PC-3 (cell line): ENCODE measurements around the gene SLC46A2. TPM values are rescaled to one million over a fixed set of nuclear protein-coding genes. Genes with fewer than 3 reads are reported as not detected.

Experiments used
- ATAC-seq: fragments of 200-7000 bp; cut with Tn5 transposase; 2 replicates; pipeline ENCODE4 v1.9.1; 2020; ENCODE audit warnings: mild to moderate bottlenecking, moderate library complexity
- Bru-seq: library from RNA; stranded (reverse); fragments of 400-500 nt; gene quantifications from one replicate; lab custom pipeline; 2021; lab: Mats Ljungman, UMichigan
- BruChase-seq, 2 experiments: library from RNA; stranded (reverse); fragments of 400-500 nt; gene quantifications; one replicate each; lab custom pipeline; 2021; lab: Mats Ljungman, UMichigan
- BruUV-seq: library from RNA; stranded (reverse); fragments of 400-500 nt; replicated peaks from 2 replicates; lab custom pipeline; 2021; lab: Mats Ljungman, UMichigan
- CTCF ChIA-PET: fragments of 300-600 bp; sonication (Branson Sonifier 250); formaldehyde crosslinking; loops from one replicate; lab custom pipeline; 2022; ENCODE audit warnings: antibody characterized with exemption; lab: Charles Lee
- POLR2A ChIA-PET: fragments of 300-600 bp; sonication (Branson Sonifier 250); formaldehyde crosslinking; loops from one replicate; lab custom pipeline; 2022; ENCODE audit warnings: antibody characterized with exemption; ENCODE audit not compliant: unreplicated experiment; lab: Charles Lee
- DNase-seq: peaks from one replicate; pipeline ENCODE4 v3.0.0-alpha.2; 2015
- H2AFZ ChIP-seq: fragments of 300-600 bp; sonication (generic); 2 replicates; pipeline ENCODE4 v1.6.0; 2016; ENCODE audit warnings: antibody characterized with exemption, low read length
- H3F3A ChIP-seq: fragments of 300-600 bp; sonication (generic); one replicate; pipeline ENCODE4 v1.6.0; 2017; ENCODE audit warnings: antibody characterized with exemption, low read length, control low read depth, mild to moderate bottlenecking; ENCODE audit not compliant: unreplicated experiment
- H3K27ac ChIP-seq: fragments of 300-600 bp; sonication (generic); 2 replicates; pipeline ENCODE4 v1.5.1; 2016; ENCODE audit warnings: mild to moderate bottlenecking, low read length
- H3K27me3 ChIP-seq: fragments of 300-600 bp; sonication (generic); 2 replicates; pipeline ENCODE4 v1.6.1; 2016; ENCODE audit warnings: low read length, mixed read lengths
- H3K36me3 ChIP-seq: fragments of 300-600 bp; sonication (generic); 2 replicates; pipeline ENCODE4 v1.6.1; 2016; ENCODE audit warnings: low read depth, mixed run types, low read length, mixed read lengths
- H3K4me1 ChIP-seq: fragments of 300-600 bp; sonication (generic); 2 replicates; pipeline ENCODE4 v1.5.1; 2016; ENCODE audit warnings: low read length; ENCODE audit not compliant: insufficient read depth
- H3K4me2 ChIP-seq: fragments of 300-600 bp; sonication (generic); 2 replicates; pipeline ENCODE4 v1.6.0; 2016; ENCODE audit warnings: low read length
- H3K4me3 ChIP-seq: fragments of 300-600 bp; sonication (generic); 2 replicates; pipeline ENCODE4 v1.5.1; 2016; ENCODE audit warnings: mild to moderate bottlenecking, low read length, mixed read lengths
- H3K79me2 ChIP-seq: fragments of 300-600 bp; sonication (generic); 2 replicates; pipeline ENCODE4 v1.6.1; 2017; ENCODE audit warnings: low read length, mixed read lengths
- H3K9ac ChIP-seq: fragments of 300-600 bp; sonication (generic); 2 replicates; pipeline ENCODE4 v1.6.0; 2016; ENCODE audit warnings: mild to moderate bottlenecking, low read length
- H3K9me2 ChIP-seq: fragments of 300-600 bp; sonication (generic); replicated peaks from 2 replicates; pipeline ENCODE4 v1.6.1; 2016; ENCODE audit warnings: mixed run types, low read length, mixed read lengths
- H3K9me3 ChIP-seq: fragments of 300-600 bp; sonication (generic); 2 replicates; pipeline ENCODE4 v1.6.1; 2016; ENCODE audit warnings: low read length, mixed read lengths
- H4K20me1 ChIP-seq: fragments of 300-600 bp; sonication (generic); 2 replicates; pipeline ENCODE4 v1.6.1; 2016; ENCODE audit warnings: low read length, mixed read lengths
- CTCF ChIP-seq: fragments of 300-600 bp; sonication (generic); conservative IDR thresholded peaks from 2 replicates; pipeline ENCODE4 v1.5.1; 2017; ENCODE audit warnings: antibody characterized with exemption, low read depth, mild to moderate bottlenecking, low read length
- EZH2 ChIP-seq: fragments of 300-600 bp; sonication (generic); IDR thresholded peaks from one replicate; pipeline ENCODE4 v1.6.1; 2017; ENCODE audit warnings: antibody characterized with exemption, mild to moderate bottlenecking, low read length; ENCODE audit not compliant: unreplicated experiment
- EZH2phosphoT487 ChIP-seq: fragments of 300-600 bp; sonication (generic); IDR thresholded peaks from 2 replicates; pipeline ENCODE4 v1.6.1; 2018; ENCODE audit warnings: mild to moderate bottlenecking, antibody characterized with exemption, low read length, borderline replicate concordance
- intact Hi-C: fragments of 100-400 bp; cut with micrococcal nuclease; formaldehyde crosslinking; loops from 2 replicates; pipeline ENCODE4 v1.9.0; 2023
- long read RNA-seq: library from polyadenylated mRNA; unstranded; transcript quantifications from one replicate; pipeline ENCODE4 v2.0.0, GENCODE V29; 2021; ENCODE audit not compliant: unreplicated experiment
- total RNA-seq: library from RNA; depleted of rRNA; stranded (reverse); fragments of >200 nt; gene quantifications from 2 replicates; pipeline ENCODE4 v1.2.3, GENCODE V29; 2014; rRNA removed

The SLC46A2 gene
- total RNA-seq, result not detected in 2 replicates
- Bru-seq, nascent RNA, result percentile 6 among the genes with signal in this experiment
- BruChase-seq, experiment 1, labeled RNA remaining after a 6-hour chase, result not detected
- not detected for BruChase-seq, experiment 2, labeled RNA remaining after a 2-hour chase
- long read RNA-seq, result 0 reads

GRCh38 chr9:112890106-112891081 is at the start of gene SLC46A2:
Gene SLC46A2 (minus strand): TSS chr9:112890876. CDS start chr9:112890681, 195 bp downstream.
- intact Hi-C loops, result no loop called here
- Histone ChIP-seq H3K9me2 (no peaks in the 10 kb centered on the region), H2AFZ (0 out of 2 replicates have a peak within 1 kb of the TSS, but pooled peaks have one; percentile 26), H3K36me3 (no peaks in the 10 kb centered on the region), H3K27ac (no peak within 1 kb of the TSS), H3K79me2 (no peaks in the 10 kb centered on the region), H3K4me1 (peaks cover 9% of the 10 kb centered on the region), H3F3A (no peaks in the 10 kb centered on the region), H3K4me2 (peak within 1 kb of the TSS; percentile 59), H4K20me1 (no peaks in the 10 kb centered on the region), H3K4me3 (peak within 1 kb of the TSS; percentile 14; the same call in 1 of the 2 replicates), H3K27me3 (no peaks in the 10 kb centered on the region), H3K9me3 (no peaks in the 10 kb centered on the region), H3K9ac (no peak within 1 kb of the TSS)
- ATAC-seq, result peak; percentile 33; the same call in 1 of the 2 replicates
- CTCF ChIA-PET, result no interaction called here
- POLR2A ChIA-PET, result no interaction called here
- TF ChIP-seq EZH2, result no peak
- TF ChIP-seq EZH2phosphoT487, result no peak
- TF ChIP-seq CTCF, result no peak
- DNase-seq, result no peak
- BruUV-seq, result no TSS peak

- Histone ChIP-seq H3K36me3 (no peaks in the 10 kb centered on the region), H3K9me2 (no peaks in the 10 kb centered on the region), H3K9me3 (no peaks in the 10 kb centered on the region), H4K20me1 (no peaks in the 10 kb centered on the region), H3K4me3 (no peak overlapping the region), H3K9ac (no peak overlapping the region), H3K27ac (no peak overlapping the region), H2AFZ (no peak overlapping the region), H3K4me1 (peaks cover 6% of the 10 kb centered on the region), H3K27me3 (no peaks in the 10 kb centered on the region), H3K79me2 (no peaks in the 10 kb centered on the region), H3K4me2 (no peak overlapping the region), H3F3A (no peaks in the 10 kb centered on the region)
- POLR2A ChIA-PET, result no interaction called here
- intact Hi-C loops, result no loop called here
- no peak for ATAC-seq
- no peak for TF ChIP-seq EZH2
- TF ChIP-seq EZH2phosphoT487, result no peak
- TF ChIP-seq CTCF, result no peak
- DNase-seq, result peak; percentile 47
- CTCF ChIA-PET, result no interaction called here
- no TSS peak for BruUV-seq
Observed at GRCh38 chr9:112939418-112939817, 48.7 kb upstream of the SLC46A2 start.
